Esophagus squamous epithelium (tissue), 5 donors: ENCODE measurements around the gene TTC28. TPM values are rescaled to one million over a fixed set of nuclear protein-coding genes. Genes with fewer than 3 reads are reported as not detected.

Source experiments
- DNase-seq: peaks from one replicate; lab custom pipeline; 2025; lab: John Stamatoyannopoulos, UW
- H3K27ac ChIP-seq, 4 donors: fragments of 200-600 bp; sonication (generic); one replicate each; pipeline ENCODE4 v1.5.1; 2016 to 2019; ENCODE audit warnings: mild to moderate bottlenecking in 1 of 4
- H3K27me3 ChIP-seq, 4 donors: fragments of 200-600 bp; sonication (generic); 1 replicate in 3 of 4; 2 replicates in 1 of 4; pipeline versions ENCODE4 v1.5.1 to v1.6.0; 2017 to 2021; ENCODE audit warnings: antibody characterized with exemption in 1 of 4
- H3K36me3 ChIP-seq, 3 donors: fragments of 200-600 bp; sonication (generic); one replicate each; pipeline ENCODE4 v1.5.1; 2016 to 2019
- H3K4me1 ChIP-seq, 3 donors: fragments of 200-600 bp; sonication (generic); one replicate each; pipeline ENCODE4 v1.5.1; 2017 to 2019
- H3K4me3 ChIP-seq, 4 donors: fragments of 200-600 bp; sonication (generic); 1 replicate in 3 of 4; 2 replicates in 1 of 4; pipeline ENCODE4 v1.5.1; 2016 to 2019; ENCODE audit warnings: mild to moderate bottlenecking in 2 of 4, moderate library complexity in 1 of 4
- H3K9me3 ChIP-seq, 3 donors: fragments of 200-600 bp; sonication (generic); one replicate each; pipeline ENCODE4 v1.5.1; 2016 to 2019
- CTCF ChIP-seq, 6 experiments: fragments of 450-650 bp in 4 of 6; fragments of 200-600 bp in 2 of 6; sonication (generic) in 2 of 6; IDR thresholded peaks; one replicate each; pipeline ENCODE4 v1.5.1; 2016 to 2019; ENCODE audit warnings: antibody characterized with exemption in 6 of 6, mild to moderate bottlenecking in 4 of 6, moderate library complexity in 4 of 6
- POLR2A ChIP-seq, 4 donors: fragments of 450-650 bp; IDR thresholded peaks; one replicate each; pipeline ENCODE4 v1.6.1; 2017; ENCODE audit warnings: antibody characterized with exemption in 4 of 4, mild to moderate bottlenecking in 4 of 4, moderate library complexity in 3 of 4
- WGBS, 2 donors: methylation state at CpG; one replicate each; pipeline ENCODE4 v1.1.5; 2018; 5-methylcytosine and 5-hydroxymethylcytosine counted together
- intact Hi-C: fragments of 100-400 bp; cut with DNase I; formaldehyde crosslinking; loops from one replicate; pipeline ENCODE4 v1.15.0; 2022
- total RNA-seq, 4 donors: library from RNA; depleted of rRNA; stranded (reverse); fragments of >200 nt; gene quantifications; one replicate each; pipeline ENCODE4 v1.1.0, GENCODE V29; 2016
- donor health status: DM: yes; HTN: yes; CAD: no.

The TTC28 gene
- total RNA-seq, 4 donors from 2014 or later = 6.0 to 21.4 (median 7.7) TPM

- H3K36me3 ChIP-seq = no peaks in the 10 kb centered on the region
- no peak for DNase-seq
- H3K27me3 ChIP-seq = no peaks in the 10 kb centered on the region
- H3K4me1 ChIP-seq = peaks cover 0 to 14% (median 5%) of the 10 kb centered on the region in 3 donors
- TF ChIP-seq POLR2A (IDR thresholded peaks at IDR 0.05) = no peak
- TF ChIP-seq CTCF (IDR thresholded peaks at IDR 0.05) = no peak
- H3K27ac ChIP-seq = no peak overlapping the region
- intact Hi-C loops = no loop called here
- H3K9me3 ChIP-seq = no peaks in the 10 kb centered on the region
- H3K4me3 ChIP-seq = no peak overlapping the region
These were observed 347.9 kb downstream of the TTC28 start for GRCh38 chr22:28331695-28332094.

GRCh38 chr22:28329186-28330073 lies 350.2 kb downstream of the TTC28 start:
- no peak overlapping the region for H3K4me3 ChIP-seq
- H3K27me3 ChIP-seq = no peaks in the 10 kb centered on the region
- no peak overlapping the region for H3K27ac ChIP-seq
- DNase-seq = no peak
- H3K4me1 ChIP-seq = peaks cover 0 to 14% (median 5%) of the 10 kb centered on the region in 3 donors
- TF ChIP-seq POLR2A (IDR thresholded peaks at IDR 0.05) (no peak), CTCF (IDR thresholded peaks at IDR 0.05) (no peak)
- intact Hi-C loops = no loop called here
- no peaks in the 10 kb centered on the region for H3K9me3 ChIP-seq
- WGBS, 2 donors = 67 to 69% methylated on average over 3 of the region's 3 CpGs
- H3K36me3 ChIP-seq = no peaks in the 10 kb centered on the region

- TF ChIP-seq POLR2A (IDR thresholded peaks at IDR 0.05) = no peak
- TF ChIP-seq CTCF (IDR thresholded peaks at IDR 0.05) = no peak
These were observed 350.9 kb downstream of the TTC28 start for GRCh38 chr22:28328756-28329155.

GRCh38 chr22:28316014-28316413 lies 363.6 kb downstream of the TTC28 start:
- DNase-seq = no peak
- Histone ChIP-seq H3K4me1 (no peaks in the 10 kb centered on the region), H3K9me3 (no peaks in the 10 kb centered on the region), H3K27me3 (no peaks in the 10 kb centered on the region), H3K36me3 (no peaks in the 10 kb centered on the region), H3K27ac (no peak overlapping the region), H3K4me3 (no peak overlapping the region)
- TF ChIP-seq CTCF (IDR thresholded peaks at IDR 0.05) = no peak
- no peak for TF ChIP-seq POLR2A (IDR thresholded peaks at IDR 0.05)
- WGBS, 2 donors = 62 to 63% methylated on average over 4 of the region's 4 CpGs
- intact Hi-C loops = no loop called here

More at GRCh38 chr22:28328756-28329155, 350.9 kb downstream of the TTC28 start:
- H3K27me3 ChIP-seq = no peaks in the 10 kb centered on the region
- no peaks in the 10 kb centered on the region for H3K9me3 ChIP-seq
- intact Hi-C loops = no loop called here
- DNase-seq = no peak
- H3K27ac ChIP-seq = no peak overlapping the region
- no peaks in the 10 kb centered on the region for H3K36me3 ChIP-seq
- H3K4me3 ChIP-seq = no peak overlapping the region
- peaks cover 0 to 14% (median 5%) of the 10 kb centered on the region in 3 donors for H3K4me1 ChIP-seq
- WGBS, 2 donors = 76 to 88% methylated on average over 1 of the region's 1 CpG

GRCh38 chr22:28314959-28315358 lies 364.7 kb downstream of the TTC28 start:
- H3K27ac ChIP-seq = no peak overlapping the region
- H3K4me3 ChIP-seq = no peak overlapping the region
- no peak for DNase-seq
- H3K27me3 ChIP-seq = no peaks in the 10 kb centered on the region
- intact Hi-C loops = no loop called here
- no peaks in the 10 kb centered on the region for H3K9me3 ChIP-seq
- no peaks in the 10 kb centered on the region for H3K36me3 ChIP-seq
- 85 to 89% methylated on average over 1 of the region's 1 CpG for WGBS, 2 donors
- TF ChIP-seq POLR2A (IDR thresholded peaks at IDR 0.05) (no peak), CTCF (IDR thresholded peaks at IDR 0.05) (no peak)
- no peaks in the 10 kb centered on the region for H3K4me1 ChIP-seq
